MM.1S (cell line): ENCODE results near the gene LAPTM4A.
A peak's percentile ranks its signal among the peaks of the same experiment; 100 is the strongest.

Experiments used
- DNase-seq: peaks from one replicate; pipeline ENCODE4 v3.0.0-alpha.2; 2015
- H2AFZ ChIP-seq: fragments of 300-600 bp; sonication (generic); 2 replicates; pipeline ENCODE4 v1.6.0; 2016; ENCODE audit warnings: antibody characterized with exemption, low read length
- H3F3A ChIP-seq: fragments of 300-600 bp; sonication (generic); 2 replicates; pipeline ENCODE4 v1.6.1; 2016; ENCODE audit warnings: mild to moderate bottlenecking, antibody characterized with exemption, low read length, moderate library complexity, mixed read lengths; ENCODE audit not compliant: insufficient read depth
- H3K27ac ChIP-seq: fragments of 300-600 bp; sonication (generic); 2 replicates; pipeline ENCODE4 v1.5.1; 2016; ENCODE audit warnings: mild to moderate bottlenecking, low read length
- H3K27me3 ChIP-seq: fragments of 300-600 bp; sonication (generic); replicated peaks from 2 replicates; pipeline ENCODE4 v1.6.0; 2016; ENCODE audit warnings: low read length; ENCODE audit not compliant: insufficient read depth
- H3K36me3 ChIP-seq: fragments of 300-600 bp; sonication (generic); replicated peaks from 2 replicates; pipeline ENCODE4 v1.6.1; 2016; ENCODE audit warnings: mild to moderate bottlenecking, low read length, mixed read lengths; ENCODE audit not compliant: insufficient read depth
- H3K4me1 ChIP-seq: fragments of 300-600 bp; sonication (generic); 2 replicates; pipeline ENCODE4 v1.6.1; 2016; ENCODE audit warnings: low read length, mixed read lengths
- H3K4me2 ChIP-seq: fragments of 300-600 bp; sonication (generic); 2 replicates; pipeline ENCODE4 v1.6.0; 2016; ENCODE audit warnings: low read depth, low read length
- H3K4me3 ChIP-seq: fragments of 300-600 bp; sonication (generic); 2 replicates; pipeline ENCODE4 v1.5.1; 2016; ENCODE audit warnings: low read length, mixed read lengths
- H3K79me2 ChIP-seq: fragments of 300-600 bp; sonication (generic); 2 replicates; pipeline ENCODE4 v1.6.1; 2016; ENCODE audit warnings: mixed run types, low read length, mixed read lengths
- H3K9ac ChIP-seq: fragments of 300-600 bp; sonication (generic); 2 replicates; pipeline ENCODE4 v1.6.1; 2016; ENCODE audit warnings: low read length, mixed read lengths
- H3K9me2 ChIP-seq: fragments of 300-600 bp; sonication (generic); replicated peaks from 2 replicates; pipeline ENCODE4 v1.6.1; 2016; ENCODE audit warnings: mild to moderate bottlenecking, low read length, mixed read lengths; ENCODE audit not compliant: insufficient read depth
- H3K9me3 ChIP-seq: fragments of 300-600 bp; sonication (generic); replicated peaks from 2 replicates; pipeline ENCODE4 v1.6.1; 2016; ENCODE audit warnings: mild to moderate bottlenecking, low read length, mixed read lengths; ENCODE audit not compliant: insufficient read depth
- H4K20me1 ChIP-seq: fragments of 300-600 bp; sonication (generic); 2 replicates; pipeline ENCODE4 v1.6.1; 2016; ENCODE audit warnings: mild to moderate bottlenecking, low read length, moderate library complexity, mixed read lengths; ENCODE audit not compliant: insufficient read depth
- EZH2 ChIP-seq: fragments of 300-600 bp; sonication (generic); optimal IDR thresholded peaks from 2 replicates; pipeline ENCODE3; 2017; ENCODE audit warnings: low read depth, mild to moderate bottlenecking, antibody characterized with exemption, low read length, mixed read lengths
- EZH2phosphoT487 ChIP-seq: fragments of 300-600 bp; sonication (generic); IDR thresholded peaks from 2 replicates; pipeline ENCODE4 v1.6.1; 2018; ENCODE audit warnings: antibody characterized with exemption, low read length
- TF ChIP-seq, protein P1 (sequence below): fragments of 300-600 bp; sonication (generic); IDR thresholded peaks from 2 replicates; pipeline ENCODE4 v1.5.1; 2016; ENCODE audit warnings: antibody characterized with exemption, low read length, mixed read lengths

LAPTM4A gene

DNA sequence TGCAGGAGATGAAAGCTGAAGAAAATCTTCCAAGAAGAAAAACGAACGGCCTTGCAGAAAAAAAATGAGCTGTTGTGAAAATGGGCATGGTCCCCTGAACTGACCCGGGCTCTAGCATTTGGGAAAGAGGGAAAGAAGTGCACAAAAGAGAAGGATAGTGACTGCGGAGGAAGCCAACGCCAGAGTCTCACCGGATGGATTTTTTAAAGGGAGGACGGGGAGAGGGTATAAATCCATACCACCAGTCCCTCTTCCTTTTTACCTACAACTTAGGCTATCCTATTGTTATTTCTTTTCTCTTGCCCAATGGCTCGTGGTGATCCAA is 62.1 kb downstream of the LAPTM4A start:
- Histone ChIP-seq H3K4me1 (no peaks in the 10 kb centered on the region), H3K27me3 (no peaks in the 10 kb centered on the region), H3K9ac (peak overlapping the region; percentile 30; the same call in 1 of the 2 replicates), H3F3A (no peaks in the 10 kb centered on the region), H3K4me3 (peak overlapping the region; percentile 66), H3K4me2 (peak overlapping the region; percentile 75), H3K9me2 (no peaks in the 10 kb centered on the region), H3K36me3 (no peaks in the 10 kb centered on the region), H2AFZ (peak overlapping the region; percentile 89), H4K20me1 (no peaks in the 10 kb centered on the region), H3K79me2 (no peaks in the 10 kb centered on the region), H3K27ac (no peak overlapping the region), H3K9me3 (no peaks in the 10 kb centered on the region)
- TF ChIP-seq, protein P1, sequence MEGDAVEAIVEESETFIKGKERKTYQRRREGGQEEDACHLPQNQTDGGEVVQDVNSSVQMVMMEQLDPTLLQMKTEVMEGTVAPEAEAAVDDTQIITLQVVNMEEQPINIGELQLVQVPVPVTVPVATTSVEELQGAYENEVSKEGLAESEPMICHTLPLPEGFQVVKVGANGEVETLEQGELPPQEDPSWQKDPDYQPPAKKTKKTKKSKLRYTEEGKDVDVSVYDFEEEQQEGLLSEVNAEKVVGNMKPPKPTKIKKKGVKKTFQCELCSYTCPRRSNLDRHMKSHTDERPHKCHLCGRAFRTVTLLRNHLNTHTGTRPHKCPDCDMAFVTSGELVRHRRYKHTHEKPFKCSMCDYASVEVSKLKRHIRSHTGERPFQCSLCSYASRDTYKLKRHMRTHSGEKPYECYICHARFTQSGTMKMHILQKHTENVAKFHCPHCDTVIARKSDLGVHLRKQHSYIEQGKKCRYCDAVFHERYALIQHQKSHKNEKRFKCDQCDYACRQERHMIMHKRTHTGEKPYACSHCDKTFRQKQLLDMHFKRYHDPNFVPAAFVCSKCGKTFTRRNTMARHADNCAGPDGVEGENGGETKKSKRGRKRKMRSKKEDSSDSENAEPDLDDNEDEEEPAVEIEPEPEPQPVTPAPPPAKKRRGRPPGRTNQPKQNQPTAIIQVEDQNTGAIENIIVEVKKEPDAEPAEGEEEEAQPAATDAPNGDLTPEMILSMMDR = no peak
- no peak for TF ChIP-seq EZH2phosphoT487
- no peak for TF ChIP-seq EZH2
- no peak for DNase-seq

- H3K4me2 ChIP-seq = no peak overlapping the region; the same call in 1 of the 2 replicates
- no peaks in the 10 kb centered on the region for H3K27me3 ChIP-seq
- TF ChIP-seq, protein P1 = no peak
- TF ChIP-seq EZH2phosphoT487 (no peak), EZH2 (no peak)
- H3K36me3 ChIP-seq = no peaks in the 10 kb centered on the region
- no peaks in the 10 kb centered on the region for H3K4me1 ChIP-seq
- H3K27ac ChIP-seq = no peak overlapping the region
- no peaks in the 10 kb centered on the region for H3K9me2 ChIP-seq
- no peak for DNase-seq
- no peak overlapping the region for H2AFZ ChIP-seq
- no peaks in the 10 kb centered on the region for H4K20me1 ChIP-seq
- H3K9me3 ChIP-seq = no peaks in the 10 kb centered on the region
- no peaks in the 10 kb centered on the region for H3F3A ChIP-seq
- no peaks in the 10 kb centered on the region for H3K79me2 ChIP-seq
- H3K4me3 ChIP-seq = no peak overlapping the region
- H3K9ac ChIP-seq = no peak overlapping the region
Measured at GRCh38 chr2:19988600-19988999, 62.8 kb downstream of the LAPTM4A start.

DNA sequence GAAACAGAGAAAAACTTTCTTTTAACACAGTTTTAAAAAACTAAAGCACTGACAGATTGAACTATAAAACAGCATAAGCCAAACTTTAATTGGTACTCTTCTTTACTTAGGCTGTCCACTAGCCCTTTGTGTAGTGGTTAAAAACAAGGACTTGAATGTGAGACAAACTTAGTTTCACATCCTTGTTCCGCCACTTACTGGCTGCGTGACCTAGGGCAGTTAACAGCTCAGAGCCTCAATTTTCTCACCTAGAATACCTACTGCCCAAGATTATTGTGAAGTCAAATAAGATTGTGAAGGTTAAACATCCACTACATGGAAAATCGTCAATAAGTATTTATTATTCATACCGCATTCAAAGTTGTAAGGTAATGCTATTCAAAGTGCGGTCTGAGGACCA is 63.5 kb downstream of the LAPTM4A start:
- no peak overlapping the region for H3K4me2 ChIP-seq
- no peaks in the 10 kb centered on the region for H3K9me3 ChIP-seq
- no peaks in the 10 kb centered on the region for H4K20me1 ChIP-seq
- no peak overlapping the region for H3K27ac ChIP-seq
- H3K4me3 ChIP-seq = no peak overlapping the region
- DNase-seq = peak; percentile 30
- H3K9me2 ChIP-seq = no peaks in the 10 kb centered on the region
- TF ChIP-seq EZH2 (no peak), EZH2phosphoT487 (no peak)
- TF ChIP-seq, protein P1 = no peak
- no peak overlapping the region for H3K9ac ChIP-seq
- H3K79me2 ChIP-seq = no peaks in the 10 kb centered on the region
- H3K36me3 ChIP-seq = no peaks in the 10 kb centered on the region
- no peaks in the 10 kb centered on the region for H3K4me1 ChIP-seq
- H2AFZ ChIP-seq = no peak overlapping the region
- no peaks in the 10 kb centered on the region for H3F3A ChIP-seq
- H3K27me3 ChIP-seq = no peaks in the 10 kb centered on the region
